Measurements from ENCODE around the gene RDH12. TPM values are rescaled to one million over a fixed set of nuclear protein-coding genes. Genes with fewer than 3 reads are reported as not detected.

Gene RDH12
- total and polyA plus RNA-seq, 12 donors, result 0.14 TPM; not detected in 11

DNA sequence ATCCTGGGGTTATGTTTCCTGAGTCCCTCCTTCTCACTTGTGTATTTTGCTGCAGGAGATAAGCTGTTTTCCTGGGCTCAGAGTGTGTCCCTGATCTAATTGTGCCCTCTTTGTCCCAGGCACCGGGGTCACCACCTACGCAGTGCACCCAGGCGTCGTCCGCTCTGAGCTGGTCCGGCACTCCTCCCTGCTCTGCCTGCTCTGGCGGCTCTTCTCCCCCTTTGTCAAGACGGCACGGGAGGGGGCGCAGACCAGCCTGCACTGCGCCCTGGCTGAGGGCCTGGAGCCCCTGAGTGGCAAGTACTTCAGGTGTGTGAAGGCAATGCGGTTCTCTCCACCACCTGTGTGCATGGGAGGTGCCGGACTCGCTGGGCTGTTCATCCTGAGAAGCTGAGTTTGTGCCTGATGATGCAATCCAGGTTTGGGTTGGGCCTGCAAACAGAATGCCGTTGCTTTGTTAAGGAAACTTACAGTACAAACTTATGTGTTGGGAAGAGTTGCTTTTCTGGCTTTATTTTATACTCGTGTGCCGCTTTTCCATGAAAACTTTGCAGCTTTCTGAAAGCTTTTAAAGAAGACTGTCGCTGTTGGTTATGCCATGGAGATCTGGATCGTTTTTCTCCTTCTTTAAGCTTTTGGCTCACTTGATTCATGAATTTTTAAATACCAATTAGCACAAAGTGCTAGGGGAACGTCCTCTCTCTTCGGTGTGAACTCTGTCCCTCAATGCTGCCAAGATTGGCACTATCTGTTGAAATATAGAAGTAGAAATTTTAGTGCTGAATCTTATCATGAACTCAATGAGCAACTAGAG is 27.6 kb downstream of the RDH12 start:
- TF ChIP-seq, protein P1, sequence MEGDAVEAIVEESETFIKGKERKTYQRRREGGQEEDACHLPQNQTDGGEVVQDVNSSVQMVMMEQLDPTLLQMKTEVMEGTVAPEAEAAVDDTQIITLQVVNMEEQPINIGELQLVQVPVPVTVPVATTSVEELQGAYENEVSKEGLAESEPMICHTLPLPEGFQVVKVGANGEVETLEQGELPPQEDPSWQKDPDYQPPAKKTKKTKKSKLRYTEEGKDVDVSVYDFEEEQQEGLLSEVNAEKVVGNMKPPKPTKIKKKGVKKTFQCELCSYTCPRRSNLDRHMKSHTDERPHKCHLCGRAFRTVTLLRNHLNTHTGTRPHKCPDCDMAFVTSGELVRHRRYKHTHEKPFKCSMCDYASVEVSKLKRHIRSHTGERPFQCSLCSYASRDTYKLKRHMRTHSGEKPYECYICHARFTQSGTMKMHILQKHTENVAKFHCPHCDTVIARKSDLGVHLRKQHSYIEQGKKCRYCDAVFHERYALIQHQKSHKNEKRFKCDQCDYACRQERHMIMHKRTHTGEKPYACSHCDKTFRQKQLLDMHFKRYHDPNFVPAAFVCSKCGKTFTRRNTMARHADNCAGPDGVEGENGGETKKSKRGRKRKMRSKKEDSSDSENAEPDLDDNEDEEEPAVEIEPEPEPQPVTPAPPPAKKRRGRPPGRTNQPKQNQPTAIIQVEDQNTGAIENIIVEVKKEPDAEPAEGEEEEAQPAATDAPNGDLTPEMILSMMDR (IDR thresholded peaks at IDR 0.05), result no peak
- ATAC-seq (peak in 2 of 8 donors; percentile 26 to 36), DNase-seq (no peak)

DNA sequence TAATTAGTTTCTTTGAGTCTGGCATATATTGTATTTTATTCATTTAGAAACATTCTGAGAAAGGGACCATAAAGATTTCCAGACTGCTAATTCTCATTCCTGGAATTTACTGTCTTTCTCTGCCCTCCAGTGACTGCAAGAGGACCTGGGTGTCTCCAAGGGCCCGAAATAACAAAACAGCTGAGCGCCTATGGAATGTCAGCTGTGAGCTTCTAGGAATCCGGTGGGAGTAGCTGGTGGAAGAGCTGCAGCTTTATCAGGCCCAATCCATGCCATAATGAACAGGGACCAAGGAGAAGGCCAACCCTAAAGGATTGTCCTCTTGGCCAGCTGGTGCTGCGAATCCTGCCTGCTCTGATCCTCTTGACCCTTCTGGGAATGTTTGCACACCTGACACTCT is 31.9 kb downstream of the RDH12 start:
- peak overlapping the region in 3 of 10 donors; percentile 36 to 69 (median 60) for H3K27ac ChIP-seq
- peak in 2 of 8 donors; percentile 9 to 23 for ATAC-seq
- no peak overlapping the region for H3K4me3 ChIP-seq
- H3K4me1 ChIP-seq, result peaks cover 2 to 28% (median 18%) of the 10 kb centered on the region in 9 donors
- no peak for DNase-seq
- H3K36me3 ChIP-seq, result no peaks in the 10 kb centered on the region
- TF ChIP-seq, protein P1 (IDR thresholded peaks at IDR 0.05), result no peak
- H3K27me3 ChIP-seq, result no peaks in the 10 kb centered on the region
- 61 to 70% methylated on average over 4 of the region's 4 CpGs for WGBS, 2 donors
- intact Hi-C loops (cut with DNase I), result no loop called here
- no peaks in the 10 kb centered on the region for H3K9me3 ChIP-seq

More for the DNA sequence above, 27.6 kb downstream of the RDH12 start:
- no peak overlapping the region for H3K27ac ChIP-seq
- H3K4me1 ChIP-seq, result peaks cover 0 to 8% (median 0%) of the 10 kb centered on the region in 9 donors
- H3K4me3 ChIP-seq, result no peak overlapping the region
- H3K9me3 ChIP-seq, result no peaks in the 10 kb centered on the region
- WGBS, 2 donors, result 50 to 57% methylated on average over 21 of the region's 21 CpGs
- H3K27me3 ChIP-seq, result no peaks in the 10 kb centered on the region
- intact Hi-C loops (cut with DNase I), result no loop called here
- H3K36me3 ChIP-seq, result no peaks in the 10 kb centered on the region

DNA sequence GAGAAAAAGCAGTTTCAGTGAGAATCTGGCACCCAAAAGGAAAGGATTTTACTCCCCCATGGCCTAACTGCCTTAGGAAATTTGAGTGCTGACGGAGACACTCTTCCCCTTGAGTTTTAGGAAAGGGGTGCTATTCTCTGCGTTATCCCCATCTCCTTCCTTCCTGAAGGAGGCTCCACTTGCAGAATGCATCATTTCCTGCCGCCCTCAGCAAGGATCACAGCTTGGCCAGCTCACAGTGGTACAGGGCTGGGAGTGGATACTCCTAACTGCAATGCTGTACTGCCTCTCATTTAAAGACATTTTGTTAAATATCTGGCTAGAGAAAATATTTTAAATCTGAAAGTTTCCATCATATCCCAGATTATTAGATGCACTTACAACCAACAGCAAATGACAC is 33.0 kb downstream of the RDH12 start:
- Histone ChIP-seq H3K27ac (peak overlapping the region in 7 of 10 donors; percentile 14 to 69 (median 39)), H3K27me3 (no peaks in the 10 kb centered on the region), H3K4me1 (peaks cover 2 to 32% (median 20%) of the 10 kb centered on the region in 9 donors), H3K36me3 (no peaks in the 10 kb centered on the region), H3K9me3 (no peaks in the 10 kb centered on the region), H3K4me3 (no peak overlapping the region)
- peak in 1 of 2 donors; percentile 27 for DNase-seq
- 56 to 79% methylated on average over 3 of the region's 3 CpGs for whole genome bisulfite sequencing, 2 donors
- intact Hi-C loops (cut with DNase I), result no loop called here
- ATAC-seq, result peak in 7 of 8 donors; percentile 55 to 77 (median 66)
- TF ChIP-seq, protein P1 (IDR thresholded peaks at IDR 0.05), result peak in 3 of 9 donors; percentile 10 to 31 (median 10)

DNA sequence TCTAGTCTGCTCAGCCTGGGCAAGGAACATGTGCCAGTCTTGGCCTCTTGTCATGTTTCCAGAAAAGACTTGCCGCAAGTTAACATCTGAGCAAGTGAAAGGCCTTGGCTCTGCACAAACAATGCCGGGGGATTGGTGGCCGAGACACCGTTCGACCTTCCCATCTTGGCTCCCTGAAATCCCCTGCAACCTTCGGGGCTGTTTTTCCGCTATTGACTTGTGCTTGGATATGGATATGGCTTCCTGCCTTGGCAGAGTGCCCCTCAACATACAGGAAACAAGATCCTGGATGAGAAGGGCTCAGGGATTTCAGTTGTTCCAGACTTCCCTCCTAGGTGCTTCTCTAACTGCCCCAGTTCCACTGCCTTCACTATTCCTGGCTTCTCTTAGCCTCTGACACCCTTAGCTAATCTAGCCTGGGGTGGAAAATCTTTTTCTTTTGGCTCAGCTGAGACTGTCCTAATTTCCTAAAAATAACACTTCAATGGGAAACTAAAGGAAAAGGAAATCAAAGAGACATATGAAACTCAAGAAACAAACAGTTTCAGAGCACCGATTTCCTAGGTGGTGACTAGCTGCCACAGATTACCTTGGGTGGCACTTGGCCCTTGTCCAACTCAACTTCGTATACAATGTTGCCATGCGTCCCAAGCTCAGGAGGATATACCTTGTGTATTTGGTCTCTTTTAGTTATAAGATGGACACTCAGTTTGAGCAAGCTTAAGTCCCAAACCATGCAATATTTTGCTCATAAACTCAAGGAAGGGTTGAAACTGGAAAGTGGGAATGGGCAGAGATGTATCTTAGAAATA is 33.9 kb downstream of the RDH12 start:
- Histone ChIP-seq H3K27ac (peak overlapping the region in 5 of 10 donors; percentile 36 to 69 (median 59)), H3K36me3 (no peaks in the 10 kb centered on the region), H3K27me3 (no peaks in the 10 kb centered on the region), H3K4me3 (no peak overlapping the region), H3K9me3 (no peaks in the 10 kb centered on the region), H3K4me1 (peaks cover 2 to 32% (median 21%) of the 10 kb centered on the region in 9 donors)
- TF ChIP-seq, protein P1 (IDR thresholded peaks at IDR 0.05), result no peak
- intact Hi-C loops (cut with DNase I), result no loop called here
- DNase-seq (peak in 1 of 2 donors; percentile 24), ATAC-seq (peak; percentile 47 to 76 (median 63))
- 62 to 68% methylated on average over 10 of the region's 10 CpGs for WGBS, 2 donors
